Keratinocyte (primary cell): Measurements from ENCODE around the gene MID1. TPM values are rescaled to one million over a fixed set of nuclear protein-coding genes. Genes with fewer than 3 reads are reported as not detected.

Experiments
- DNase-seq: peaks from one replicate; pipeline ENCODE4 v3.0.0-alpha.2; 2011; ENCODE audit warnings: low read depth, missing footprints, low spot score
- FAIRE-seq: peaks from 2 replicates; lab custom pipeline; 2011; peaks lifted over from hg19 to GRCh38; lab: Jason Lieb, UNC
- H2AFZ ChIP-seq: 2 replicates; pipeline ENCODE4 v1.6.0; 2012; ENCODE audit warnings: low read length, control low read depth, inconsistent platforms; ENCODE audit not compliant: control insufficient read depth
- H3K27ac ChIP-seq: 2 replicates; pipeline ENCODE4 v1.5.1; 2011; ENCODE audit warnings: low read length; ENCODE audit not compliant: control insufficient read depth, insufficient read depth
- H3K27me3 ChIP-seq: 3 replicates; pipeline ENCODE4 v1.6.0; 2011; ENCODE audit warnings: low read length; ENCODE audit not compliant: control insufficient read depth, insufficient read depth; ENCODE audit errors: extremely low read depth
- H3K36me3 ChIP-seq, 2 experiments: 2 replicates in 1 of 2; 3 replicates in 1 of 2; pipeline ENCODE4 v1.5.1; 2011; ENCODE audit warnings: low read length in 2 of 2, mild to moderate bottlenecking in 1 of 2; ENCODE audit not compliant: control insufficient read depth in 2 of 2, insufficient read depth in 2 of 2; ENCODE audit errors: extremely low read depth in 1 of 2
- H3K4me1 ChIP-seq: 3 replicates; pipeline ENCODE4 v1.5.1; 2011; ENCODE audit warnings: low read length; ENCODE audit not compliant: control insufficient read depth, insufficient read depth; ENCODE audit errors: extremely low read depth
- H3K4me2 ChIP-seq: 3 replicates; pipeline ENCODE4 v1.6.0; 2011; ENCODE audit warnings: low read depth, low read length; ENCODE audit not compliant: control insufficient read depth, insufficient read depth; ENCODE audit errors: extremely low read depth
- H3K4me3 ChIP-seq, 3 experiments: fragments of 200-600 bp in 1 of 3; sonication (generic) in 1 of 3; 2 replicates in 2 of 3; 3 replicates in 1 of 3; pipeline ENCODE4 v1.5.1; 2011 to 2016; ENCODE audit warnings: low read length in 3 of 3, mild to moderate bottlenecking in 3 of 3, control low read depth in 2 of 3, inconsistent platforms in 1 of 3, low read depth in 1 of 3, mixed read lengths in 1 of 3, mixed run types in 1 of 3, moderate library complexity in 1 of 3; ENCODE audit not compliant: control insufficient read depth in 2 of 3, insufficient read depth in 2 of 3; ENCODE audit errors: extremely low read depth in 1 of 3
- H3K79me2 ChIP-seq: 2 replicates; pipeline ENCODE4 v1.6.0; 2012; ENCODE audit warnings: low read length; ENCODE audit not compliant: control insufficient read depth, insufficient read depth
- H3K9ac ChIP-seq: 3 replicates; pipeline ENCODE4 v1.6.0; 2011; ENCODE audit warnings: low read length; ENCODE audit not compliant: control insufficient read depth, insufficient read depth; ENCODE audit errors: extremely low read depth
- H3K9me1 ChIP-seq: 3 replicates; pipeline ENCODE4 v1.6.0; 2011; ENCODE audit warnings: low read length; ENCODE audit not compliant: control insufficient read depth, insufficient read depth; ENCODE audit errors: extremely low read depth
- H3K9me3 ChIP-seq: 2 replicates; pipeline ENCODE4 v1.5.1; 2012; ENCODE audit warnings: low read depth, low read length; ENCODE audit not compliant: control insufficient read depth
- H4K20me1 ChIP-seq: 3 replicates; pipeline ENCODE4 v1.6.0; 2011; ENCODE audit warnings: low read length; ENCODE audit not compliant: control insufficient read depth, insufficient read depth; ENCODE audit errors: extremely low read depth
- CTCF ChIP-seq, 3 experiments: IDR thresholded peaks in 1 of 3; conservative IDR thresholded peaks in 1 of 3; optimal IDR thresholded peaks in 1 of 3; 2 replicates in 2 of 3; 3 replicates in 1 of 3; pipeline versions ENCODE3 to v1.5.1; 2011; ENCODE audit warnings: low read length in 3 of 3, mild to moderate bottlenecking in 3 of 3, moderate library complexity in 2 of 3, control low read depth in 1 of 3, inconsistent platforms in 1 of 3; ENCODE audit not compliant: insufficient read depth in 2 of 3; ENCODE audit errors: extremely low read depth in 1 of 3
- EZH2 ChIP-seq: IDR thresholded peaks from one replicate; pipeline ENCODE4 v1.6.1; 2012; ENCODE audit warnings: inconsistent platforms, mild to moderate bottlenecking, low read length, moderate library complexity
- dilution Hi-C: fragments of 300-500 bp; cut with MboI; formaldehyde crosslinking; loops from one replicate; pipeline ENCODE4 v1.7.0; 2020; ENCODE audit warnings: low sequenced_read_pairs; ENCODE audit not compliant: extremely low pct_ligation_motif_present
- polyA plus RNA-seq, 5 experiments: library from polyadenylated mRNA; depleted of rRNA in 3 of 5; stranded (reverse) in 3 of 5; stranded (forward) in 1 of 5; unstranded in 1 of 5; fragments of >200 nt; gene quantifications; 1 replicate in 1 of 5; 2 replicates in 3 of 5; 3 replicates in 1 of 5; pipeline versions ENCODE4 v1.2.1 to v1.2.3, GENCODE V29; 2011 to 2012; ENCODE audit warnings: missing spikeins in 2 of 5, low read depth in 1 of 5, low replicate concordance in 1 of 5

MID1 gene
- polyA plus RNA-seq, 1 donor (not counting 4 experiments of a cell fraction or from before 2014, with no cell fraction given), result 9.2 TPM

- Histone ChIP-seq H3K27me3 (no peaks in the 10 kb centered on the region), H3K4me2 (no peak overlapping the region), H3K36me3 (no peaks in the 10 kb centered on the region), H3K79me2 (peaks cover 13% of the 10 kb centered on the region), H3K27ac (no peak overlapping the region), H3K9me3 (no peaks in the 10 kb centered on the region), H3K9me1 (no peaks in the 10 kb centered on the region), H3K9ac (no peak overlapping the region), H4K20me1 (no peaks in the 10 kb centered on the region), H3K4me1 (no peaks in the 10 kb centered on the region), H3K4me3 (no peak overlapping the region), H2AFZ (no peak overlapping the region)
- TF ChIP-seq EZH2, result no peak
- TF ChIP-seq CTCF (optimal IDR thresholded peaks at IDR 0.05 in 1 of 3, IDR thresholded peaks at IDR 0.05 in 1 of 3, conservative IDR thresholded peaks at IDR 0.05 in 1 of 3; ENCODE audit: extremely low read depth in 1 of 3, insufficient read depth in 2 of 3, low read length in 3 of 3), result no peak
- FAIRE-seq, result no peak
- dilution Hi-C loops, result no loop called here
- no peak for DNase-seq
Observed at GRCh38 chrX:10555846-10556245, 64.5 kb downstream of the MID1 start.

- H3K9me1 ChIP-seq, result no peaks in the 10 kb centered on the region
- H3K27ac ChIP-seq, result no peak overlapping the region
- no peaks in the 10 kb centered on the region for H4K20me1 ChIP-seq
- dilution Hi-C loops, result no loop called here
- no peaks in the 10 kb centered on the region for H3K36me3 ChIP-seq
- H3K9me3 ChIP-seq, result no peaks in the 10 kb centered on the region
- no peak overlapping the region for H3K4me2 ChIP-seq
- H3K27me3 ChIP-seq, result no peaks in the 10 kb centered on the region
- no peak overlapping the region for H2AFZ ChIP-seq
- H3K4me3 ChIP-seq, result no peak overlapping the region
- H3K4me1 ChIP-seq, result peaks cover 1% of the 10 kb centered on the region
- DNase-seq (no peak), FAIRE-seq (no peak)
- peaks cover 13% of the 10 kb centered on the region for H3K79me2 ChIP-seq
- no peak overlapping the region for H3K9ac ChIP-seq
- no peak for TF ChIP-seq EZH2
- TF ChIP-seq CTCF (optimal IDR thresholded peaks at IDR 0.05 in 1 of 3, IDR thresholded peaks at IDR 0.05 in 1 of 3, conservative IDR thresholded peaks at IDR 0.05 in 1 of 3; ENCODE audit: extremely low read depth in 1 of 3, insufficient read depth in 2 of 3, low read length in 3 of 3), result no peak
Observed at GRCh38 chrX:10554612-10555270, 65.6 kb downstream of the MID1 start.
